HepG2 (cell line): Measurements from ENCODE around the gene MAP3K5. TPM values are rescaled to one million over a fixed set of nuclear protein-coding genes. Genes with fewer than 3 reads are reported as not detected.
A peak's percentile ranks its signal among the peaks of the same experiment; 100 is the strongest.

Source experiments
- CREM ChIP-seq, 2 experiments: sonication (generic) in 1 of 2; formaldehyde crosslinking in 1 of 2; IDR thresholded peaks; 2 replicates each; pipeline versions ENCODE4 v1.4.0 to v1.6.1; 2016 to 2020; ENCODE audit warnings: antibody characterized with exemption in 1 of 2, mild to moderate bottlenecking in 1 of 2, missing genetic modification reagents in 1 of 2
- CTCF ChIP-seq: sonication (generic); formaldehyde crosslinking; IDR thresholded peaks from 2 replicates; pipeline ENCODE4 v1.5.0; 2020; ENCODE audit warnings: mild to moderate bottlenecking, missing genetic modification reagents, moderate library complexity
- DNMT1 ChIP-seq: sonication (generic); formaldehyde crosslinking; IDR thresholded peaks from 2 replicates; pipeline ENCODE4 v1.5.1; 2020; ENCODE audit warnings: mild to moderate bottlenecking, missing genetic modification reagents
- DNMT3B ChIP-seq: conservative IDR thresholded peaks from 2 replicates; pipeline ENCODE4 v1.6.1; 2016; ENCODE audit warnings: missing biosample characterization, control low read depth
- GABPA ChIP-seq, 2 experiments: IDR thresholded peaks; 2 replicates each; pipeline ENCODE4 v1.6.1; 2011 to 2016; ENCODE audit warnings: low read depth in 2 of 2, low read length in 1 of 2, missing biosample characterization in 1 of 2, missing genetic modification characterization in 1 of 2
- GABPB1 ChIP-seq: IDR thresholded peaks from 2 replicates; pipeline ENCODE4 v1.6.1; 2016; ENCODE audit warnings: mild to moderate bottlenecking, missing genetic modification reagents, moderate library complexity, missing compliant biosample characterization
- HOXA3 ChIP-seq: sonication (generic); formaldehyde crosslinking; IDR thresholded peaks from 2 replicates; pipeline ENCODE4 v1.5.0; 2020; ENCODE audit warnings: missing genetic modification reagents
- MXD4 ChIP-seq: IDR thresholded peaks from 2 replicates; pipeline ENCODE4 v1.6.1; 2016; ENCODE audit warnings: mild to moderate bottlenecking, missing biosample characterization, missing genetic modification reagents
- YY1 ChIP-seq: IDR thresholded peaks from 2 replicates; pipeline ENCODE4 v1.6.1; 2011; ENCODE audit warnings: low read length, low read depth, moderate library complexity, mild to moderate bottlenecking; ENCODE audit not compliant: insufficient read depth, insufficient replicate concordance
- ZFX ChIP-seq: sonication (generic); formaldehyde crosslinking; IDR thresholded peaks from 2 replicates; pipeline ENCODE4 v1.4.0; 2020; ENCODE audit warnings: mild to moderate bottlenecking, low read depth, missing genetic modification reagents, moderate library complexity
- ZFY ChIP-seq: sonication (generic); formaldehyde crosslinking; IDR thresholded peaks from 2 replicates; pipeline ENCODE4 v1.4.0; 2020; ENCODE audit warnings: missing genetic modification reagents
- ZHX2 ChIP-seq, 2 experiments: sonication (generic) in 1 of 2; formaldehyde crosslinking in 1 of 2; IDR thresholded peaks; 2 replicates each; pipeline versions ENCODE4 v1.6.1 to v1.9.0; 2014 to 2022; ENCODE audit warnings: antibody characterized with exemption in 1 of 2, borderline replicate concordance in 1 of 2, inconsistent platforms in 1 of 2, low read depth in 1 of 2, missing genetic modification reagents in 1 of 2
- ZKSCAN8 ChIP-seq: IDR thresholded peaks from 2 replicates; pipeline ENCODE4 v1.6.1; 2016; ENCODE audit warnings: borderline replicate concordance, missing genetic modification reagents, missing compliant biosample characterization
- ZNF776 ChIP-seq: sonication (generic); formaldehyde crosslinking; IDR thresholded peaks from 2 replicates; pipeline ENCODE4 v1.4.0; 2020; ENCODE audit warnings: mild to moderate bottlenecking, missing genetic modification reagents
- polyA plus RNA-seq, 8 experiments: library from polyadenylated mRNA; depleted of rRNA in 3 of 8; stranded (reverse) in 7 of 8; unstranded in 1 of 8; fragments of >200 nt; fragmentation: Illumina TruSeq in 4 of 8; extraction: Trizol in 4 of 8; gene quantifications; 2 replicates each; pipeline versions ENCODE4 v1.2.1 to v1.2.3, GENCODE V29; 2011 to 2016; ENCODE audit warnings: low read depth in 4 of 8, missing spikeins in 1 of 8, mixed read lengths in 1 of 8; ENCODE audit not compliant: insufficient read depth in 1 of 8
- total RNA-seq, 5 experiments: library from RNA; depleted of rRNA; stranded (reverse); fragments of >200 nt; fragmentation: Illumina TruSeq; extraction: Trizol; gene quantifications; 2 replicates each; pipeline ENCODE4 v1.2.3, GENCODE V29; 2016; ENCODE audit warnings: low read depth in 1 of 5
- TF ChIP-seq, protein P1 (sequence below): sonication (generic); formaldehyde crosslinking; IDR thresholded peaks from 2 replicates; pipeline ENCODE4 v1.4.0; 2020; ENCODE audit warnings: missing genetic modification reagents

The MAP3K5 gene
- total and polyA plus RNA-seq, 2 of the 13 experiments (the other 11 are each of a cell fraction or from before 2014, with no cell fraction given) = not detected

GRCh38 chr6:136822376-136823127, 30.3 kb upstream of the MAP3K5 start, which contains the start of gene PEX7 (continued):
- TF ChIP-seq ZHX2 (IDR thresholded peaks at IDR 0.05; ENCODE audit: low read depth) (peak; percentile 76; the same call in 1 of the 2 replicates), ZHX2 (CRISPR knock-in tag; IDR thresholded peaks at IDR 0.05; ENCODE audit: borderline replicate concordance) (no peak), YY1 (peak; percentile 85), HOXA3 (CRISPR knock-in tag) (peak; percentile 84), ZKSCAN8 (CRISPR knock-in tag) (no peak), ZFY (CRISPR knock-in tag) (peak; percentile 31; the same call in 1 of the 2 replicates), MXD4 (CRISPR knock-in tag) (no peak), CREM (IDR thresholded peaks at IDR 0.05) (no peak), CREM (CRISPR knock-in tag; IDR thresholded peaks at IDR 0.05) (no peak), GABPB1 (CRISPR knock-in tag) (peak; percentile 84), CTCF (CRISPR knock-in tag) (0 out of 2 replicates have a peak, but pooled peaks have one; percentile 14), ZNF776 (0 out of 2 replicates have a peak, but pooled peaks have one; percentile 50), DNMT3B (CRISPR knock-in tag) (no peak), ZFX (CRISPR knock-in tag) (peak; percentile 30; the same call in 1 of the 2 replicates), DNMT1 (0 out of 2 replicates have a peak, but pooled peaks have one; percentile 26), GABPA (IDR thresholded peaks at IDR 0.05; ENCODE audit: low read depth, low read length) (peak; percentile 52), GABPA (CRISPR knock-in tag; IDR thresholded peaks at IDR 0.05; ENCODE audit: low read depth) (peak; percentile 57)
- TF ChIP-seq, protein P1, sequence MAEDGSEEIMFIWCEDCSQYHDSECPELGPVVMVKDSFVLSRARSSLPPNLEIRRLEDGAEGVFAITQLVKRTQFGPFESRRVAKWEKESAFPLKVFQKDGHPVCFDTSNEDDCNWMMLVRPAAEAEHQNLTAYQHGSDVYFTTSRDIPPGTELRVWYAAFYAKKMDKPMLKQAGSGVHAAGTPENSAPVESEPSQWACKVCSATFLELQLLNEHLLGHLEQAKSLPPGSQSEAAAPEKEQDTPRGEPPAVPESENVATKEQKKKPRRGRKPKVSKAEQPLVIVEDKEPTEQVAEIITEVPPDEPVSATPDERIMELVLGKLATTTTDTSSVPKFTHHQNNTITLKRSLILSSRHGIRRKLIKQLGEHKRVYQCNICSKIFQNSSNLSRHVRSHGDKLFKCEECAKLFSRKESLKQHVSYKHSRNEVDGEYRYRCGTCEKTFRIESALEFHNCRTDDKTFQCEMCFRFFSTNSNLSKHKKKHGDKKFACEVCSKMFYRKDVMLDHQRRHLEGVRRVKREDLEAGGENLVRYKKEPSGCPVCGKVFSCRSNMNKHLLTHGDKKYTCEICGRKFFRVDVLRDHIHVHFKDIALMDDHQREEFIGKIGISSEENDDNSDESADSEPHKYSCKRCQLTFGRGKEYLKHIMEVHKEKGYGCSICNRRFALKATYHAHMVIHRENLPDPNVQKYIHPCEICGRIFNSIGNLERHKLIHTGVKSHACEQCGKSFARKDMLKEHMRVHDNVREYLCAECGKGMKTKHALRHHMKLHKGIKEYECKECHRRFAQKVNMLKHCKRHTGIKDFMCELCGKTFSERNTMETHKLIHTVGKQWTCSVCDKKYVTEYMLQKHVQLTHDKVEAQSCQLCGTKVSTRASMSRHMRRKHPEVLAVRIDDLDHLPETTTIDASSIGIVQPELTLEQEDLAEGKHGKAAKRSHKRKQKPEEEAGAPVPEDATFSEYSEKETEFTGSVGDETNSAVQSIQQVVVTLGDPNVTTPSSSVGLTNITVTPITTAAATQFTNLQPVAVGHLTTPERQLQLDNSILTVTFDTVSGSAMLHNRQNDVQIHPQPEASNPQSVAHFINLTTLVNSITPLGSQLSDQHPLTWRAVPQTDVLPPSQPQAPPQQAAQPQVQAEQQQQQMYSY (CRISPR knock-in tag) = no peak
